ENCODE measurements around the gene WDR33. TPM values are rescaled to one million over a fixed set of nuclear protein-coding genes. Genes with fewer than 3 reads are reported as not detected.
A peak's percentile ranks its signal among the peaks of the same experiment; 100 is the strongest.

The WDR33 gene
- total RNA-seq, 2 experiments from 2014 or later = 66.3 to 72.4 TPM

- peak overlapping the region; percentile 91 for H3K4me3 Mint-ChIP-seq
- DNase-seq (no peak), ATAC-seq (no peak)
- CTCF ChIA-PET = interaction anchor here (1.4 kb wide), 1 partner anchor 50 kb away, joined by 4 read pairs; no protein-coding TSS in a partner anchor
- H3K4me1 Mint-ChIP-seq = peaks cover 32% of the 10 kb centered on the region
- H3K27ac Mint-ChIP-seq = peak overlapping the region; percentile 96
- H3K27me3 Mint-ChIP-seq = no peaks in the 10 kb centered on the region
- no peaks in the 10 kb centered on the region for H3K9me3 Mint-ChIP-seq (ENCODE audit: low read depth)
- peaks cover 18% of the 10 kb centered on the region for H3K36me3 Mint-ChIP-seq
Observed at GRCh38 chr2:127700527-127701192, 110.3 kb downstream of the WDR33 start.

- Mint-ChIP-seq H3K36me3 (peaks cover 8% of the 10 kb centered on the region), H3K4me3 (no peak overlapping the region), H3K9me3 (ENCODE audit: low read depth) (no peaks in the 10 kb centered on the region), H3K27ac (peak overlapping the region; percentile 2), H3K27me3 (no peaks in the 10 kb centered on the region), H3K4me1 (peaks cover 25% of the 10 kb centered on the region)
- DNase-seq (no peak), ATAC-seq (no peak)
- CTCF ChIA-PET = no interaction called here
Observed at GRCh38 chr2:127698553-127699355, 112.2 kb downstream of the WDR33 start.

- no peak overlapping the region for H3K4me3 Mint-ChIP-seq
- H3K9me3 Mint-ChIP-seq (ENCODE audit: low read depth) = no peaks in the 10 kb centered on the region
- H3K36me3 Mint-ChIP-seq = peaks cover 5% of the 10 kb centered on the region
- no peak for ATAC-seq
- CTCF ChIA-PET = interaction anchor here (1.2 kb wide), 1 partner anchor 106 kb away, joined by 3 read pairs; no protein-coding TSS in a partner anchor
- DNase-seq = no peak
- H3K27me3 Mint-ChIP-seq = no peaks in the 10 kb centered on the region
- no peak overlapping the region for H3K27ac Mint-ChIP-seq
- peaks cover 17% of the 10 kb centered on the region for H3K4me1 Mint-ChIP-seq
Observed at GRCh38 chr2:127697482-127698180, 113.3 kb downstream of the WDR33 start.

- Mint-ChIP-seq H3K27ac (no peak overlapping the region), H3K9me3 (ENCODE audit: low read depth) (peaks cover 6% of the 10 kb centered on the region), H3K4me1 (peaks cover 7% of the 10 kb centered on the region), H3K4me3 (no peak overlapping the region), H3K27me3 (no peaks in the 10 kb centered on the region), H3K36me3 (peaks cover 2% of the 10 kb centered on the region)
- CTCF ChIA-PET = interaction anchor here (1.8 kb wide), 1 partner anchor 104 kb away, joined by 7 read pairs; no protein-coding TSS in a partner anchor
- DNase-seq (no peak), ATAC-seq (no peak)
Observed at GRCh38 chr2:127695491-127696472, 115.2 kb downstream of the WDR33 start.

- Mint-ChIP-seq H3K27ac (no peak overlapping the region), H3K27me3 (no peaks in the 10 kb centered on the region), H3K4me3 (no peak overlapping the region), H3K9me3 (ENCODE audit: low read depth) (peaks cover 9% of the 10 kb centered on the region), H3K36me3 (peaks cover 3% of the 10 kb centered on the region), H3K4me1 (no peaks in the 10 kb centered on the region)
- DNase-seq (no peak), ATAC-seq (no peak)
- CTCF ChIA-PET = interaction anchor here (1.8 kb wide), 1 partner anchor 103 kb away, joined by 7 read pairs; no protein-coding TSS in a partner anchor
Observed at GRCh38 chr2:127694986-127695385, 116.0 kb downstream of the WDR33 start.

DNA sequence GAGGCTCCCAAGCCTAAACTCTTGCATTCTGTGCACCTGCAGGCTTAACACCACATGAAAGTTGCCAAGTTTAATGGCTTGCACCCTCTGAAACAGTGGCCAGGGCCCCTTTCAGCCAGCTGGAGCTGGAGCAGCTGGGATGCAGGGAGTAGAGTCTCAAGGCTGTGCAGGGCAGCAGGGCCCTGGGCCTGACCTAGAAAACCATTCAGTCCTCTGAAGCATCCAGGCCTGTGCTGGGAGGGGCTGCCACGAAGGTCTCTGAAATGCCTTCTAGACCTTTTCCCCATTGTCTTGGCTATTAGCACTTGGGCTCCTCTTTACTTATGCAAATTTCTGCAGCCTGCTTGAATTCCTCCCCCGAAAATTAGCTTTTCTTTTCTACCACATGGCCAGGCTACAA lies 120.3 kb downstream of the WDR33 start:
- no peak for ATAC-seq
- H3K27me3 Mint-ChIP-seq = peaks cover 10% of the 10 kb centered on the region
- no peak overlapping the region for H3K27ac Mint-ChIP-seq
- peaks cover 10% of the 10 kb centered on the region for H3K9me3 Mint-ChIP-seq (ENCODE audit: low read depth)
- no peaks in the 10 kb centered on the region for H3K4me1 Mint-ChIP-seq
- no peak overlapping the region for H3K4me3 Mint-ChIP-seq
- DNase-seq = no peak
- CTCF ChIA-PET = no interaction called here
- H3K36me3 Mint-ChIP-seq = peaks cover 6% of the 10 kb centered on the region

DNA sequence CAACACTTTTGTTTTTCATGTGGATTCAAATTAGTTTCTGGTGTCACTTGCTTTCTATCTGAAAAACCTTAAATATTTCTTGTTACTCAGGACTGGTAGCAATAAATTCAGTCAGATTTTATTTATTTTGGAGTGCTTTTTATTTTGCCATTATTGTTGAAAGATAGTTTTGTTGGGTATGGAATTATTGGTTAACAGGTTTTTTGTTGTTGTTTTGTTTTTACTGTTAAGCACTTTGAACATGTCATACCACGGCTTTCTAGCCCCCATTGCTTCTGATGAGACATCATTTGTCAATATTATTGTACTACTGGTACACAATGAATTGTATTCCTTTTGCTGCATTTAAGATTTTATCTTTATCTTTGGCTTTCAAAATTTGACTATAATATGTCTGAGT lies 122.6 kb downstream of the WDR33 start:
- Mint-ChIP-seq H3K4me1 (no peaks in the 10 kb centered on the region), H3K27ac (no peak overlapping the region), H3K4me3 (no peak overlapping the region), H3K36me3 (peaks cover 6% of the 10 kb centered on the region), H3K9me3 (ENCODE audit: low read depth) (peaks cover 10% of the 10 kb centered on the region), H3K27me3 (peaks cover 17% of the 10 kb centered on the region)
- ATAC-seq = no peak
- CTCF ChIA-PET = interaction anchor here (0.6 kb wide), 1 partner anchor 110 kb away, joined by 5 read pairs; no protein-coding TSS in a partner anchor
- no peak for DNase-seq

DNA sequence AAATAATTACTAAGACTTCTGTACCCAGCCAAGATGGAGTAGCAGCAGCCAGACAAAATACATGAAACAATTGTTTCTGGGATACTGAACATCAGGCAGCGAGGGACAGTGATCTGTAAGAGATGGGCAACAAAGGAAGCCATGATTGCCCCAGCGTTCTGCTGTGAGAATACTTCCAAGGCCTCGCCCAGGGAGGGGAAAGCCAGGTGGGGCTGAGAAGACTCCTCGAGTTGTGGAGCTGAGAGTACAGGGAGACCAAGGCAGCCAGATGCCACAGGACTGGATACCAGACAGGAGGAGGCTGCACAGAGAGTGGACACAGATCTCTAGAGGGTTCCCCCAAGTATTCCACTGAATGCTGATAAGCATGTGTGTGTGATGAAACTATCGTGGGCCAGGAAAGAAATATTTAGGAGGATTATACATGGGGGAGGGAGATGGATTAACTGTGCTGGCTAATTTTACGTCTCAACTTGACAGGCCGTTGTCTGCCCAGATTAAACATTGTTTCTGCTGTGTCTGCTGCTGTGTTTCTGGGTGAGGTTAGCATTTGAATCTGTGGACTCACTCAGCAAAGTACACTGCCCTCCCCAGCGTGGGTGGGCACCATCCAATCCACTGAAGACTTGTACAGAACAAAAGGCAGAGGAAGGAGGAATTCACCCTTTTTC lies 125.4 kb downstream of the WDR33 start:
- Mint-ChIP-seq H3K4me3 (no peak overlapping the region), H3K9me3 (ENCODE audit: low read depth) (peaks cover 4% of the 10 kb centered on the region), H3K27ac (no peak overlapping the region), H3K36me3 (peaks cover 4% of the 10 kb centered on the region), H3K27me3 (peaks cover 30% of the 10 kb centered on the region), H3K4me1 (no peaks in the 10 kb centered on the region)
- DNase-seq (no peak), ATAC-seq (no peak)
- CTCF ChIA-PET = no interaction called here

DNA sequence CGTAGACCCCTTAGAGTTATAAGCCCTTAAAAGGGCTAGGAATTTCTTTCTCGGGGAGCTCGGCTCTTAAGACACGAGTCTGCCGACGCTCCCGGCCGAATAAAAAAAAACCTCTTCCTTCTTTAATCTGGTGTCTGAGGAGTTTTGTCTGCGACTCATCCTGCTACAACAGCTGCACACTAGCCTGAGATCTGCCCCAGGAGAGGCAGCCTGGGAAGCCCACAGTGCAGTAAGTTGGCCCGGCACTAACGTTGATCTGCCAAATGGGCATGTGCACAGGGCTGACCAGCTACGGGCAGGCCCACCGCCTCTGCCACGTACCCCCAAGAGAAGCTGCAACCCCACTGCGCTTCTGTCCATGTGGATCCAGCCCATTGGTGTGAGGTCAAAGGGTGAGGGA lies 127.2 kb downstream of the WDR33 start:
- H3K27me3 Mint-ChIP-seq = peaks cover 32% of the 10 kb centered on the region
- ATAC-seq (no peak), DNase-seq (no peak)
- H3K4me3 Mint-ChIP-seq = no peak overlapping the region
- H3K4me1 Mint-ChIP-seq = no peaks in the 10 kb centered on the region
- H3K27ac Mint-ChIP-seq = no peak overlapping the region
- H3K36me3 Mint-ChIP-seq = no peaks in the 10 kb centered on the region
- CTCF ChIA-PET = no interaction called here
- H3K9me3 Mint-ChIP-seq (ENCODE audit: low read depth) = no peaks in the 10 kb centered on the region

GRCh38 chr2:127683056-127683455 lies 127.9 kb downstream of the WDR33 start:
- Mint-ChIP-seq H3K27me3 (peaks cover 36% of the 10 kb centered on the region), H3K4me1 (no peaks in the 10 kb centered on the region), H3K4me3 (no peak overlapping the region), H3K27ac (no peak overlapping the region), H3K9me3 (ENCODE audit: low read depth) (no peaks in the 10 kb centered on the region), H3K36me3 (no peaks in the 10 kb centered on the region)
- ATAC-seq (no peak), DNase-seq (no peak)
- CTCF ChIA-PET = interaction anchor here (1.3 kb wide), 1 partner anchor 92 kb away, joined by 3 read pairs; no protein-coding TSS in a partner anchor

- H3K27ac Mint-ChIP-seq = no peak overlapping the region
- ATAC-seq (no peak), DNase-seq (no peak)
- H3K36me3 Mint-ChIP-seq = no peaks in the 10 kb centered on the region
- H3K4me1 Mint-ChIP-seq = no peaks in the 10 kb centered on the region
- no peak overlapping the region for H3K4me3 Mint-ChIP-seq
- H3K27me3 Mint-ChIP-seq = peaks cover 42% of the 10 kb centered on the region
- CTCF ChIA-PET = interaction anchor here (1.3 kb wide), 1 partner anchor 91 kb away, joined by 3 read pairs; no protein-coding TSS in a partner anchor
- H3K9me3 Mint-ChIP-seq (ENCODE audit: low read depth) = no peaks in the 10 kb centered on the region
Observed at GRCh38 chr2:127681976-127682857, 128.8 kb downstream of the WDR33 start.

Measured in activated CD8-positive, alpha-beta memory T cell treated with anti-CD3 and anti-CD28 coated beads, Interleukin-2, amount 10 ng/mL, durations not matched to agents 7 days and 5 days (primary cell).